ENCODE results near the gene NKX6-2. TPM values are rescaled to one million over a fixed set of nuclear protein-coding genes. Genes with fewer than 3 reads are reported as not detected.

NKX6-2 gene
- polyA plus RNA-seq, 1 donor (not counting 4 experiments of a cell fraction or from before 2014, with no cell fraction given): not detected

DNA sequence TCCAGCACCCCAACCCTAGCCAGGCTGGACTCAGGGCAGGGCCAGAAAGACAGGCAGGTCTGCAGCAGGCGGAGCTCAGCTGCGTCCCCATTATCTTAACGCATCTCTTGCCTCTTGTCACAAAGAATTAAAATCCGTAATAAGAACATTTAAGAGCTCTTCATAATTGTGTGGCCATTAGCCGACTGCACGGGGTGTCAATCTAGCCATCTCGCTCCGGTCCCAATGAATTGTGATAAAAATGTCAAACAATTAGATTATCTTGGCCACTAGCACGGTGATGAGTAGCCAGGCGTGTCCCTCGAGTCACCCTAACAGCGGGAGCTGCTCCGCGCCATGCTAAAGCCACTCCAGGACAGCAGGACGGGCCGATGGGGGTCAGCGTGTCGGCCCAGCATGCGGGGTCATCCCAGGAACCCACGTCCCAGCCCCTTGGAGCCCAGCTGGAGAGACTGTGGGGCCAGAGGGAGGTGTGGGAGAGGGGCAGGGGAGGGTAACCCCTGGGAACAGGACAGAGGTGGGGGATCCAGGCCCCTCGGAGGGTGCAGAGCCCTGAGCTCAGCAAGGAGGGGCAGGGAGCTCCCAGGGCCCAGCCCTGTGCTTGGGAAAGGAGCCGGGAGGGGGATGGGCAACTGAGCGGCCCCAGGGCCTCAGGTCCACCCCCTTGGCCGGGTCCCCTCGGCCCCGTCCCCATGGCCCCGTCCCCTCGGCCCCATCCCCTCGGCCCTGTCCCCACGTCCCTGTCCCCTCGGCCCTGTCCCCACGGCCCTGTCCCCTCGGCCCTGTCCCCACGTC lies 17.7 kb upstream of the NKX6-2 start:
- TF ChIP-seq EZH2 (IDR thresholded peaks at IDR 0.05; ENCODE audit: low read length): no peak
- TF ChIP-seq, protein P1, sequence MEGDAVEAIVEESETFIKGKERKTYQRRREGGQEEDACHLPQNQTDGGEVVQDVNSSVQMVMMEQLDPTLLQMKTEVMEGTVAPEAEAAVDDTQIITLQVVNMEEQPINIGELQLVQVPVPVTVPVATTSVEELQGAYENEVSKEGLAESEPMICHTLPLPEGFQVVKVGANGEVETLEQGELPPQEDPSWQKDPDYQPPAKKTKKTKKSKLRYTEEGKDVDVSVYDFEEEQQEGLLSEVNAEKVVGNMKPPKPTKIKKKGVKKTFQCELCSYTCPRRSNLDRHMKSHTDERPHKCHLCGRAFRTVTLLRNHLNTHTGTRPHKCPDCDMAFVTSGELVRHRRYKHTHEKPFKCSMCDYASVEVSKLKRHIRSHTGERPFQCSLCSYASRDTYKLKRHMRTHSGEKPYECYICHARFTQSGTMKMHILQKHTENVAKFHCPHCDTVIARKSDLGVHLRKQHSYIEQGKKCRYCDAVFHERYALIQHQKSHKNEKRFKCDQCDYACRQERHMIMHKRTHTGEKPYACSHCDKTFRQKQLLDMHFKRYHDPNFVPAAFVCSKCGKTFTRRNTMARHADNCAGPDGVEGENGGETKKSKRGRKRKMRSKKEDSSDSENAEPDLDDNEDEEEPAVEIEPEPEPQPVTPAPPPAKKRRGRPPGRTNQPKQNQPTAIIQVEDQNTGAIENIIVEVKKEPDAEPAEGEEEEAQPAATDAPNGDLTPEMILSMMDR (optimal IDR thresholded peaks at IDR 0.05 in 1 of 3, IDR thresholded peaks at IDR 0.05 in 1 of 3, conservative IDR thresholded peaks at IDR 0.05 in 1 of 3; ENCODE audit: extremely low read depth in 1 of 3, insufficient read depth in 2 of 3, low read length in 3 of 3): no peak
- dilution Hi-C loops (cut with MboI; ENCODE audit: extremely low pct_ligation_motif_present, low sequenced_read_pairs): no loop called here

DNA sequence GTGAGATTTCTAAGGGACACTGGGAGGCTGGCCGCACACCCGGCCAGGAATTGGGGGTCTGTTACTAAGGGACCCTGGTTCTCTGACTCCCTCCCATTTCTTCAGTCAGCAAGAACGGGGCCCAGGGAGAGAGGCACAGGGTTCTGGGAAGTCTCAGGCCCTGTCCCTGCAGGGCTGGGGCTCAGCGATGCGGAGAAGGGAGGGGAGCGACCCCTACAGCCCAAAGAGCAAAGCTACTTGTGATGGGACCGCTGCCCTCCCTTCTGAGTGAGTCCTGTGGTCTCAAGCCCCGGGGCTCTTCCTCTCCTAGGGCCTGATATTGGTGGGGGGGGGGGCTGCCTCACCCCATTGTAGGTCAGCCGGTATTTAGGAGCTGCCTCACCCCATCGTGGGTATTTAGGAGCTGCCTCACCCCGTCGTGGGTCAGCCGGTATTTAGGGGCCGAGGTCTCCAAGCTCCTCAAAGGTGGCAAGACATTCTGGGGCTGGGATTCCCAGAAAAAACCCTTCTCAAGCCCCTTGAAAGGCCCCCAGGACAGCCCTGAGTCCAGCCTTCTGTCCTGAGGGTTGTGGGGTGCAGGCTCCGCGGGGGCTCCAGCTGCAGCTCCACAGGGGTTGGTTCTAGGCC lies 16.9 kb upstream of the NKX6-2 start:
- dilution Hi-C loops (cut with MboI; ENCODE audit: extremely low pct_ligation_motif_present, low sequenced_read_pairs): no loop called here
- no peak for TF ChIP-seq EZH2 (IDR thresholded peaks at IDR 0.05; ENCODE audit: low read length)
- TF ChIP-seq, protein P1 (optimal IDR thresholded peaks at IDR 0.05 in 1 of 3, IDR thresholded peaks at IDR 0.05 in 1 of 3, conservative IDR thresholded peaks at IDR 0.05 in 1 of 3; ENCODE audit: extremely low read depth in 1 of 3, insufficient read depth in 2 of 3, low read length in 3 of 3): no peak
- Histone ChIP-seq H3K4me3 (ENCODE audit: control insufficient read depth in 2 of 3, extremely low read depth in 1 of 3, insufficient read depth in 2 of 3, low read depth in 1 of 3, low read length in 3 of 3) (no peak overlapping the region), H2AFZ (ENCODE audit: control insufficient read depth, low read length) (no peak overlapping the region), H3K9me3 (ENCODE audit: control insufficient read depth, low read depth, low read length) (peaks cover 6% of the 10 kb centered on the region), H3K79me2 (ENCODE audit: control insufficient read depth, insufficient read depth, low read length) (no peaks in the 10 kb centered on the region), H3K9ac (ENCODE audit: control insufficient read depth, extremely low read depth, insufficient read depth, low read length) (no peak overlapping the region), H3K4me2 (ENCODE audit: control insufficient read depth, extremely low read depth, insufficient read depth, low read depth, low read length) (no peak overlapping the region), H3K27ac (ENCODE audit: control insufficient read depth, insufficient read depth, low read length) (no peak overlapping the region), H3K9me1 (ENCODE audit: control insufficient read depth, extremely low read depth, insufficient read depth, low read length) (no peaks in the 10 kb centered on the region), H3K27me3 (ENCODE audit: control insufficient read depth, extremely low read depth, insufficient read depth, low read length) (no peaks in the 10 kb centered on the region), H3K36me3 (ENCODE audit: control insufficient read depth in 2 of 2, extremely low read depth in 1 of 2, insufficient read depth in 2 of 2, low read length in 2 of 2) (no peaks in the 10 kb centered on the region), H3K4me1 (ENCODE audit: control insufficient read depth, extremely low read depth, insufficient read depth, low read length) (no peaks in the 10 kb centered on the region), H4K20me1 (ENCODE audit: control insufficient read depth, extremely low read depth, insufficient read depth, low read length) (no peaks in the 10 kb centered on the region)
- DNase-seq (ENCODE audit: low read depth, low spot score) (no peak), FAIRE-seq (no peak)

More for the DNA sequence above, 17.7 kb upstream of the NKX6-2 start:
- Histone ChIP-seq H3K9me3 (ENCODE audit: control insufficient read depth, low read depth, low read length) (peaks cover 6% of the 10 kb centered on the region), H3K4me1 (ENCODE audit: control insufficient read depth, extremely low read depth, insufficient read depth, low read length) (no peaks in the 10 kb centered on the region), H3K79me2 (ENCODE audit: control insufficient read depth, insufficient read depth, low read length) (no peaks in the 10 kb centered on the region), H3K9me1 (ENCODE audit: control insufficient read depth, extremely low read depth, insufficient read depth, low read length) (no peaks in the 10 kb centered on the region), H3K27me3 (ENCODE audit: control insufficient read depth, extremely low read depth, insufficient read depth, low read length) (no peaks in the 10 kb centered on the region), H2AFZ (ENCODE audit: control insufficient read depth, low read length) (no peak overlapping the region), H4K20me1 (ENCODE audit: control insufficient read depth, extremely low read depth, insufficient read depth, low read length) (no peaks in the 10 kb centered on the region), H3K4me3 (ENCODE audit: control insufficient read depth in 2 of 3, extremely low read depth in 1 of 3, insufficient read depth in 2 of 3, low read depth in 1 of 3, low read length in 3 of 3) (no peak overlapping the region), H3K4me2 (ENCODE audit: control insufficient read depth, extremely low read depth, insufficient read depth, low read depth, low read length) (no peak overlapping the region), H3K36me3 (ENCODE audit: control insufficient read depth in 2 of 2, extremely low read depth in 1 of 2, insufficient read depth in 2 of 2, low read length in 2 of 2) (no peaks in the 10 kb centered on the region), H3K27ac (ENCODE audit: control insufficient read depth, insufficient read depth, low read length) (no peak overlapping the region), H3K9ac (ENCODE audit: control insufficient read depth, extremely low read depth, insufficient read depth, low read length) (no peak overlapping the region)
- DNase-seq (ENCODE audit: low read depth, low spot score): no peak
- FAIRE-seq: no peak
